Tibial artery (tissue), 4 donors: Measurements from ENCODE around the gene DOCK1.

Source experiments
- DNase-seq, 2 donors: peaks; one replicate each; pipeline ENCODE4 v3.0.0-alpha.2; 2019
- H3K27ac ChIP-seq, 2 donors: fragments of 200-600 bp; sonication (generic) in 1 of 2; 1 replicate in 1 of 2; 2 replicates in 1 of 2; pipeline ENCODE4 v1.5.1; 2018 to 2019; ENCODE audit warnings: mild to moderate bottlenecking in 1 of 2
- H3K27me3 ChIP-seq, 2 donors: fragments of 200-600 bp; sonication (generic) in 1 of 2; one replicate each; pipeline versions ENCODE4 v1.5.1 to v1.6.0; 2016 to 2019
- H3K36me3 ChIP-seq, 3 donors: fragments of 200-600 bp; sonication (generic) in 2 of 3; one replicate each; pipeline ENCODE4 v1.5.1; 2016 to 2019; ENCODE audit warnings: mild to moderate bottlenecking in 2 of 3
- H3K4me1 ChIP-seq, 4 donors: fragments of 200-600 bp; sonication (generic) in 2 of 4; 1 replicate in 3 of 4; 2 replicates in 1 of 4; pipeline ENCODE4 v1.5.1; 2016 to 2019
- H3K4me3 ChIP-seq, 2 donors: fragments of 200-600 bp; sonication (generic) in 1 of 2; 1 replicate in 1 of 2; 2 replicates in 1 of 2; pipeline ENCODE4 v1.5.1; 2018 to 2019; ENCODE audit warnings: mild to moderate bottlenecking in 2 of 2
- H3K9me3 ChIP-seq, 3 donors: fragments of 200-600 bp; sonication (generic) in 1 of 3; one replicate each; pipeline ENCODE4 v1.5.1; 2016 to 2019
- CTCF ChIP-seq, 2 experiments: fragments of 200-600 bp in 1 of 2; fragments of 450-650 bp in 1 of 2; IDR thresholded peaks; one replicate each; pipeline ENCODE4 v1.5.1; 2017 to 2019; ENCODE audit warnings: antibody characterized with exemption in 2 of 2, mild to moderate bottlenecking in 1 of 2, moderate library complexity in 1 of 2
- intact Hi-C: fragments of 100-400 bp; cut with DNase I; formaldehyde crosslinking; loops from one replicate; pipeline ENCODE4 v1.15.0; 2023; ENCODE audit warnings: low total_unique reads

Gene DOCK1

GRCh38 chr10:127153181-127153580 is 248.0 kb downstream of the DOCK1 start:
- intact Hi-C loops, result no loop called here
- H3K9me3 ChIP-seq, result no peaks in the 10 kb centered on the region
- H3K27ac ChIP-seq, result no peak overlapping the region
- no peak for DNase-seq
- no peak overlapping the region for H3K4me3 ChIP-seq
- H3K27me3 ChIP-seq, result no peaks in the 10 kb centered on the region
- H3K4me1 ChIP-seq, result peaks cover 0 to 16% (median 9%) of the 10 kb centered on the region in 4 donors
- no peak for TF ChIP-seq CTCF (IDR thresholded peaks at IDR 0.05)
- peaks cover 0 to 4% (median 0%) of the 10 kb centered on the region in 3 donors for H3K36me3 ChIP-seq

GRCh38 chr10:127154831-127155620 is 249.8 kb downstream of the DOCK1 start:
- intact Hi-C loops, result no loop called here
- peaks cover 0 to 16% (median 10%) of the 10 kb centered on the region in 4 donors for H3K4me1 ChIP-seq
- no peak overlapping the region for H3K27ac ChIP-seq
- no peaks in the 10 kb centered on the region for H3K27me3 ChIP-seq
- no peak overlapping the region for H3K4me3 ChIP-seq
- no peak for TF ChIP-seq CTCF (IDR thresholded peaks at IDR 0.05)
- DNase-seq, result peak in 1 of 2 donors; percentile 38
- H3K36me3 ChIP-seq, result peaks cover 0 to 4% (median 0%) of the 10 kb centered on the region in 3 donors
- no peaks in the 10 kb centered on the region for H3K9me3 ChIP-seq

- intact Hi-C loops, result no loop called here
- Histone ChIP-seq H3K9me3 (no peaks in the 10 kb centered on the region), H3K4me1 (peaks cover 0 to 16% (median 10%) of the 10 kb centered on the region in 4 donors), H3K27me3 (no peaks in the 10 kb centered on the region), H3K36me3 (no peaks in the 10 kb centered on the region), H3K27ac (no peak overlapping the region), H3K4me3 (no peak overlapping the region)
- TF ChIP-seq CTCF (IDR thresholded peaks at IDR 0.05), result no peak
- no peak for DNase-seq
These were observed 251.9 kb downstream of the DOCK1 start for GRCh38 chr10:127157089-127157488.

DNA sequence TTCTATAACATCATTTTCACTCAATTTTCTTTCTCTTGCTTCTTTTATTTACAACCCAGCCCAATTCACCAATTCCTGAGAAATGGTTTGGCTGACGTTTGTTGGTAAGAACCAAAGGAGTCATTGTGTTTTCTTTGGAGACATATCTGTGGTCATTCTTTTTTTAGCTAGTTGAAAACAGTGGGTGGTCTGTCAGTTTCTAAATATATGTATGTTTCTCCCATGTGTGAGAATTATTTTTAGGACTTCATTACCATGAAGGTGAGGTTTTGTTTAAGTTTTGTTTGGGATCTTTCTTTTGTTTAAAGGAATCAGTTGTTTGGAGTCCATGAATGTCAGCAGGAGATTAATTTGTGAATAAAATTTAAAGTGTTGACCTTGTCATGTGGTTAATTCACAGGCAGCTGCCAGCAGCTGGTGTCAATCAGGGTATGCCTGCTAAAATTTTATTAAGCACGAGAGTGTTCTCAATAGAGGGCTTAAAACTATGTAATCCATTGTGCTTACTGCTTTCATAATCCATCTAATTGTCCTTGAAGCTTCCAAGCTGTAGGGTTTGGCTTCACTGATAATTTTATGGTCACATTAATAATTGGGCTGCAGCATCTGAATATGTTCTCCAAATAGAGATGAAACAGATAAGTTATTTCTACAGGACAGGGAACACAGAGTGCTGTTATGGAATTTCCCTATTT is 252.4 kb downstream of the DOCK1 start:
- Histone ChIP-seq H3K36me3 (no peaks in the 10 kb centered on the region), H3K27ac (no peak overlapping the region), H3K4me3 (no peak overlapping the region), H3K4me1 (peaks cover 0 to 16% (median 10%) of the 10 kb centered on the region in 4 donors), H3K27me3 (no peaks in the 10 kb centered on the region), H3K9me3 (no peaks in the 10 kb centered on the region)
- TF ChIP-seq CTCF (IDR thresholded peaks at IDR 0.05), result no peak
- no peak for DNase-seq
- intact Hi-C loops, result no loop called here

DNA sequence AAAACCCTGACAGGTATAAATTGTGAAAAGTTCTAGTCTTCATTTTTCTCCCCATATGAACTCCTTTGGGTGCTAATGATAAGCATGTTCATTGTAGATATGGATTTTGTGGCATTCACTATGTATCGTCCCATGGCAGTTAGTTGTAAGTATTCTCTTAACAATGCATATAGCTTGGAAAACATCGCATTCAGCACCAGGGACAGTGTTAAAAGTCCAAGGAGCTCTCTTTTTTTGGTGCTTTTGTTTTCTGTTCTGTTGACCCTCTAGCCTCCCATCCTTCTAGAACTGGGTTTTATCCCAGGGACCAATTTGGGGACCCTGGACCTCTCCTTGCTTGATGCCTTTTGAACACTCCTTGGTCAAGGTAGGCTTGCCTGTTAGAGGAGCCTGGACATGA is 253.4 kb downstream of the DOCK1 start:
- TF ChIP-seq CTCF (IDR thresholded peaks at IDR 0.05), result no peak

More for the DNA sequence above, 253.4 kb downstream of the DOCK1 start:
- H3K4me1 ChIP-seq, result peaks cover 0 to 16% (median 10%) of the 10 kb centered on the region in 4 donors
- no peaks in the 10 kb centered on the region for H3K27me3 ChIP-seq
- H3K36me3 ChIP-seq, result no peaks in the 10 kb centered on the region
- DNase-seq, result no peak
- no peak overlapping the region for H3K27ac ChIP-seq
- no peak overlapping the region for H3K4me3 ChIP-seq
- no peaks in the 10 kb centered on the region for H3K9me3 ChIP-seq
- intact Hi-C loops, result no loop called here
